Esophagus muscularis mucosa (tissue), 4 donors: ENCODE measurements around the gene RNU5D-1. TPM values are rescaled to one million over a fixed set of nuclear protein-coding genes. Genes with fewer than 3 reads are reported as not detected.

Source experiments
- DNase-seq: peaks from one replicate; pipeline ENCODE4 v3.0.0-alpha.2; 2017; ENCODE audit errors: extremely low spot score
- H3K27ac ChIP-seq, 4 donors: fragments of 200-600 bp; sonication (generic); replicated peaks in 1 of 4; 1 replicate in 3 of 4; 2 replicates in 1 of 4; pipeline ENCODE4 v1.5.1; 2016 to 2019; ENCODE audit warnings: mild to moderate bottlenecking in 1 of 4
- H3K27me3 ChIP-seq, 4 donors: fragments of 200-600 bp; sonication (generic); one replicate each; pipeline versions ENCODE4 v1.5.1 to v1.6.0; 2016 to 2019
- H3K36me3 ChIP-seq, 4 donors: fragments of 200-600 bp; sonication (generic); one replicate each; pipeline ENCODE4 v1.5.1; 2016 to 2019
- H3K4me1 ChIP-seq, 4 donors: fragments of 200-600 bp; sonication (generic); one replicate each; pipeline ENCODE4 v1.5.1; 2016 to 2019
- H3K4me3 ChIP-seq, 4 donors: fragments of 200-600 bp; sonication (generic); 1 replicate in 2 of 4; 2 replicates in 2 of 4; pipeline ENCODE4 v1.5.1; 2016 to 2019; ENCODE audit warnings: mild to moderate bottlenecking in 4 of 4, moderate library complexity in 1 of 4
- H3K9me3 ChIP-seq, 4 donors: fragments of 200-600 bp; sonication (generic); 1 replicate in 3 of 4; 2 replicates in 1 of 4; pipeline ENCODE4 v1.5.1; 2016 to 2019
- CTCF ChIP-seq, 3 experiments: fragments of 200-600 bp in 2 of 3; fragments of 450-650 bp in 1 of 3; sonication (generic) in 2 of 3; IDR thresholded peaks; one replicate each; pipeline ENCODE4 v1.5.1; 2017 to 2019; ENCODE audit warnings: antibody characterized with exemption in 3 of 3, mild to moderate bottlenecking in 2 of 3, moderate library complexity in 1 of 3
- EP300 ChIP-seq: sonication (generic); formaldehyde crosslinking; IDR thresholded peaks from one replicate; pipeline ENCODE4 v1.6.1; 2017; ENCODE audit warnings: antibody characterized with exemption
- POLR2A ChIP-seq: fragments of 450-650 bp; IDR thresholded peaks from one replicate; pipeline ENCODE4 v1.6.1; 2017; ENCODE audit warnings: antibody characterized with exemption, moderate library complexity, mild to moderate bottlenecking, low read depth
- POLR2AphosphoS5 ChIP-seq, 2 donors: sonication (generic); formaldehyde crosslinking; IDR thresholded peaks; one replicate each; pipeline ENCODE4 v1.6.1; 2017; ENCODE audit warnings: antibody characterized with exemption in 2 of 2
- WGBS: methylation state at CpG from one replicate; pipeline ENCODE4 v1.1.5; 2018; 5-methylcytosine and 5-hydroxymethylcytosine counted together
- intact Hi-C: fragments of 100-400 bp; cut with DNase I; formaldehyde crosslinking; loops from one replicate; pipeline ENCODE4 v1.15.1; 2023
- total RNA-seq, 4 donors: library from RNA; depleted of rRNA; stranded (reverse); fragments of >200 nt; gene quantifications; one replicate each; pipeline versions ENCODE4 v1.1.0 to v1.2.1, GENCODE V29; 2016

Gene RNU5D-1
- total RNA-seq, 4 donors from 2014 or later: not detected

- H3K4me1 ChIP-seq: no peaks in the 10 kb centered on the region
- no peaks in the 10 kb centered on the region for H3K27me3 ChIP-seq
- TF ChIP-seq POLR2A (no peak), CTCF (IDR thresholded peaks at IDR 0.05) (no peak), POLR2AphosphoS5 (IDR thresholded peaks at IDR 0.05) (no peak), EP300 (no peak)
- peaks cover 0 to 21% (median 0%) of the 10 kb centered on the region in 4 donors for H3K36me3 ChIP-seq
- intact Hi-C loops: no loop called here
- no peak overlapping the region for H3K27ac ChIP-seq
- DNase-seq: no peak
- WGBS: 93% methylated on average over 3 of the region's 3 CpGs
- H3K9me3 ChIP-seq: no peaks in the 10 kb centered on the region
- H3K4me3 ChIP-seq: no peak overlapping the region
Measured at GRCh38 chr1:44760876-44761275, 29.9 kb upstream of the RNU5D-1 start.

DNA sequence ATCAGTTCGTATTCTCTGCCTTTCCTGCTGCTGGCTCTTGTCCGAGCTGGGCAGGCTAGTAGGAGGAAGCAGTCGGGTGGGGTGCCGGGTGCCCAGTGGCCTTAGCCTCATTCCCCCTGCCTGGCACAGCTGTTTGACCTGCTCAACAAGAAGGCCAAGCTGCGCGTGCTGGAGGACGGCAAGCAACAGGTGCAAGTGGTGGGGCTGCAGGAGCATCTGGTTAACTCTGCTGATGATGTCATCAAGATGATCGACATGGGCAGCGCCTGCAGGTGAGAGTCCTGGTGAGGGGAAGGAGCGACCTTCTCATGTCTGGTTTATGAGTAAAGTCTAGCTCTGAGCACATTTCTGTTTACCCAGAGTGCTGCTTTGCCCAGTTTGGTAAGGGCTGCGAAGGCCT lies 28.1 kb upstream of the RNU5D-1 start:
- no peak for TF ChIP-seq EP300
- 83% methylated on average over 10 of the region's 11 CpGs for WGBS

GRCh38 chr1:44757420-44757819 lies 26.4 kb upstream of the RNU5D-1 start:
- no peaks in the 10 kb centered on the region for H3K9me3 ChIP-seq
- H3K27ac ChIP-seq: no peak overlapping the region
- H3K27me3 ChIP-seq: no peaks in the 10 kb centered on the region
- H3K4me3 ChIP-seq: no peak overlapping the region
- 92% methylated on average over 2 of the region's 2 CpGs for WGBS
- H3K4me1 ChIP-seq: no peaks in the 10 kb centered on the region
- no peak for DNase-seq
- H3K36me3 ChIP-seq: peaks cover 0 to 21% (median 0%) of the 10 kb centered on the region in 4 donors
- intact Hi-C loops: no loop called here
- no peak for TF ChIP-seq POLR2A
- no peak for TF ChIP-seq EP300
- no peak for TF ChIP-seq POLR2AphosphoS5 (IDR thresholded peaks at IDR 0.05)
- no peak for TF ChIP-seq CTCF (IDR thresholded peaks at IDR 0.05)

More for the DNA sequence above, 28.1 kb upstream of the RNU5D-1 start:
- intact Hi-C loops: no loop called here
- H3K4me1 ChIP-seq: no peaks in the 10 kb centered on the region
- H3K36me3 ChIP-seq: peaks cover 0 to 22% (median 0%) of the 10 kb centered on the region in 4 donors
- no peaks in the 10 kb centered on the region for H3K27me3 ChIP-seq
- H3K9me3 ChIP-seq: no peaks in the 10 kb centered on the region
- DNase-seq: no peak
- H3K4me3 ChIP-seq: no peak overlapping the region
- H3K27ac ChIP-seq: no peak overlapping the region

DNA sequence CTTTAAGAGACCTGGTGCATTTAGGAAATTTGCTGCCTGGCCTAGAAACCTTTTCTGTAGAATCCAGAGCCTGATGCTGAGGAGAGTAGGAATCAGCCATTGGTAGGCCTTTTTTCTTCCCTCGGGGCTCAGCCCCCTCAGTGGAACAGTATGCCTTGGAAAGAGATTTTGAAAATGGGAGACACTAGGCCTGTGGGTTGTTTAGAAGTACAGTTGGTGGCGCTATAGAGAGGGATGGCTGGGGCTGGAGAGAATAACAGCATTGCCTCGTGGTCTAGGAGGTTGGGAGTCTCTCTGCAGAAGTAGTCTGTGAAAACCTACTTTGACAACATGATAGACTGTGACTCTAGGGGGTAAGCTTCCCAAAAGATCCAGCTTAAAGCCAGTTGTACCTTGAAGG lies 16.9 kb upstream of the RNU5D-1 start:
- Histone ChIP-seq H3K36me3 (peaks cover 0 to 3% (median 0%) of the 10 kb centered on the region in 4 donors), H3K27me3 (no peaks in the 10 kb centered on the region), H3K4me3 (no peak overlapping the region), H3K27ac (no peak overlapping the region), H3K4me1 (no peaks in the 10 kb centered on the region), H3K9me3 (no peaks in the 10 kb centered on the region)
- 95% methylated on average over 3 of the region's 3 CpGs for WGBS
- no peak for DNase-seq
- intact Hi-C loops: no loop called here
- TF ChIP-seq POLR2A (no peak), CTCF (IDR thresholded peaks at IDR 0.05) (no peak), EP300 (no peak), POLR2AphosphoS5 (IDR thresholded peaks at IDR 0.05) (no peak)

DNA sequence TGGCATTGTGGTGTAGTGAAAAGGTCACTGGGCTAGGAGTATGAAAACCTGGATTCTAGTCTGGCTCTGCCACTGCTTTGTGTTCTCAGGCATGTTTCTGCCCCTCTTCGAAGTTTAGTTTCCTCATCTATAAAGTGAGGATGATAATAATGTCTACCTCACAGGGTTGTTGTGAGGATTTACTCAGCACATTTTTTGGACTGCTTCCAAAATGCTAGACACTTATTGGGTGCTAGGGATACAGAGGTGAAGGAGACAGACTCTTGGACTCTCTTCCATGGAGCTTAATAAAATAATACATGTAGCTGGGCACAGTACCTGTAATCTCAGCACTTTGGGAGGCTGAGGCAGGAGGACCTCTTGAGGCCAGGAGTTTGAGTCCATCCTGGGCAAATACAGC lies 12.2 kb upstream of the RNU5D-1 start:
- Histone ChIP-seq H3K36me3 (no peaks in the 10 kb centered on the region), H3K27ac (no peak overlapping the region), H3K9me3 (no peaks in the 10 kb centered on the region), H3K4me3 (no peak overlapping the region), H3K27me3 (no peaks in the 10 kb centered on the region), H3K4me1 (peaks cover 9 to 12% (median 10%) of the 10 kb centered on the region in 4 donors)
- 50% methylated on average over 1 of the region's 1 CpG for WGBS
- intact Hi-C loops: no loop called here
- no peak for DNase-seq
- TF ChIP-seq POLR2AphosphoS5 (IDR thresholded peaks at IDR 0.05): no peak
- TF ChIP-seq EP300: no peak
- TF ChIP-seq CTCF (IDR thresholded peaks at IDR 0.05): no peak
- TF ChIP-seq POLR2A: no peak
